Central memory CD8-positive, alpha-beta T cell (primary cell): ENCODE measurements around the gene PNMA6E.
"Not testable (repeated sequence)": the region's sequence is repeated elsewhere in the genome, so short reads cannot be mapped to it uniquely, and the experiment has no call there.

Experiments used
- ATAC-seq: fragments of 150-1000 bp; cut with Tn5 transposase; replicated peaks from 2 replicates; pipeline ENCODE4 v1.10.0; 2022; ENCODE audit warnings: mild to moderate bottlenecking, moderate FRiP score, moderate number of reproducible peaks; ENCODE audit not compliant: poor library complexity, severe bottlenecking; ENCODE audit errors: extremely low read depth
- DNase-seq, 2 donors: peaks; one replicate each; pipeline ENCODE4 v3.0.0; 2021; ENCODE audit warnings: low spot score in 2 of 2
- H3K27ac Mint-ChIP-seq: one replicate; pipeline ENCODE4 v1.8.0; 2022; ENCODE audit warnings: low read depth, mild to moderate bottlenecking, moderate library complexity, mixed read lengths
- H3K27me3 Mint-ChIP-seq: one replicate; pipeline ENCODE4 v1.8.0; 2022; ENCODE audit warnings: mixed read lengths
- H3K36me3 Mint-ChIP-seq: one replicate; pipeline ENCODE4 v1.8.0; 2022; ENCODE audit warnings: mild to moderate bottlenecking, moderate library complexity, mixed read lengths; ENCODE audit not compliant: insufficient read depth
- H3K4me1 Mint-ChIP-seq: one replicate; pipeline ENCODE4 v1.8.0; 2022; ENCODE audit warnings: mixed read lengths
- H3K4me3 Mint-ChIP-seq: one replicate; pipeline ENCODE4 v1.8.0; 2022; ENCODE audit warnings: mild to moderate bottlenecking, moderate library complexity, mixed read lengths
- H3K9me3 Mint-ChIP-seq: one replicate; pipeline ENCODE4 v1.8.0; 2022; ENCODE audit warnings: mixed read lengths

Gene PNMA6E

DNA sequence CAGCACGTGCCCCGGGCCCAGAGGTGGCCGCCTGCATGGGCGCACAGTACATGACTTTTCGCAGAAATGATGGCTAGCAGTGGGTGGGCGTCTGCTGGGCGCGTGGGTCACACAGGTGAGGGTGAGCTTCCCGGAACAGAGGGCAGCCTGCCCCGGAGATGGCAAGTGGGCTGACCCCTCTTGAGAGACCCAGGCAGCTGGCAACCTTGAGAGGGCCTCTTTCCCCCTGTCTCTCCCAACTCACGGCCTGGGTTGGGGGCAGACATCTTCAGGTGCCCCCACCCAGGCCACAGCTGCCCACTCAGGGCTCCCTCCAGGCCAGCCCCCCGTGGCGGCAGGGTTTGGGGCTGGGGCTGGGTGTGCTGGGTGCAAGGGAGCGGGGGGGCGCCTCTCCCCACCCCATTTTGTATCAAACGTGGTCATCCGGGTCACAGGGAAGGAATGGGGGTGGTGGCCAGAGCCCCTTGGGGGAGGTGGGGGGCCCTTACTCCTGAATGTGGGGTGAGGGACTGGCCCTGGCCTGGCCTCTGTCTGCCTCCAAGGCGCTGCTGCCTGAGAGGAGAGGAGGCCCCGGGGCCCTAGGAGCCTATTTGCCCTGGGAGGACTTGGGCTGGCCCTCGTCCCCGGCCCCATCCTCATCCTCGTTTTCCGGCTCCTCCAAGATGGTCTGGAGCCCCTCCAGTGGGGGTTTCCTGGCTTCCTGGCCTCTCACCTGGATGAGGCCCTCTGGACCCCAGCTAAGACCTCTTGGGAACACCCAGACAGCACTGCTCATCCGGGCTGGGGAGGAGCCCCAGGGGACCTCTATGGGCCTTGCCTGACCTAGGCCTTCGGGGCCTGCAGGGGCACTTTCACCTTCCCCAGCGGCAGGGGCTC, 4.6 kb downstream of the PNMA6E start:
- Mint-ChIP-seq H3K27me3 (no peaks in the 10 kb centered on the region), H3K4me3 (no peak overlapping the region), H3K36me3 (peaks cover 7% of the 10 kb centered on the region), H3K9me3 (no peaks in the 10 kb centered on the region), H3K27ac (no peak overlapping the region), H3K4me1 (no peaks in the 10 kb centered on the region)
- no peak for DNase-seq
- ATAC-seq = no peak

- DNase-seq (no peak), ATAC-seq (no peak)
- Mint-ChIP-seq H3K36me3 (peaks cover 6% of the 10 kb centered on the region), H3K9me3 (no peaks in the 10 kb centered on the region), H3K4me1 (no peaks in the 10 kb centered on the region), H3K27ac (no peak overlapping the region), H3K4me3 (no peak overlapping the region), H3K27me3 (no peaks in the 10 kb centered on the region)
Measured at GRCh38 chrX:153395613-153396319, 5.4 kb downstream of the PNMA6E start.

DNA sequence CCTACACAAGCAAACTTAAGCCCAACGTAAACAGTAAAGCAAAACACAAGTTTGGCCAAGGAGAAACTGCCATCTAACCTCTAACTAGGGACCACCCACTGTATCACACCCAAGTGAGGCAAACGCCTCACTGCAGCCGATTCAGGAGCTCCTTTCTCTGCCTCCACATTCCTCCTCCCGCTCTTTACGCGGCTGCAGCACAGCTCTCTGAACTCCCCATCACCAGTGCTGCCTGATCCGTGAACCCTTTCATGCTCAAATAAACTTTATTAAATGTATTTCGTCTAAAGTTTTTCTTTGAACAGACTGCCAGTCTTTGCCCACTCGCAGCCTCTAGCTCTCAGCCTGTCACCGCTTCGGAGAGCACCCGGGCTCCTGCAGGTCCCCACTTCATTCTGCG, 6.5 kb downstream of the PNMA6E start:
- Mint-ChIP-seq H3K4me3 (no peak overlapping the region), H3K4me1 (no peaks in the 10 kb centered on the region), H3K36me3 (peaks cover 4% of the 10 kb centered on the region), H3K9me3 (no peaks in the 10 kb centered on the region), H3K27ac (no peak overlapping the region), H3K27me3 (no peaks in the 10 kb centered on the region)
- DNase-seq (no peak), ATAC-seq (no peak)

DNA sequence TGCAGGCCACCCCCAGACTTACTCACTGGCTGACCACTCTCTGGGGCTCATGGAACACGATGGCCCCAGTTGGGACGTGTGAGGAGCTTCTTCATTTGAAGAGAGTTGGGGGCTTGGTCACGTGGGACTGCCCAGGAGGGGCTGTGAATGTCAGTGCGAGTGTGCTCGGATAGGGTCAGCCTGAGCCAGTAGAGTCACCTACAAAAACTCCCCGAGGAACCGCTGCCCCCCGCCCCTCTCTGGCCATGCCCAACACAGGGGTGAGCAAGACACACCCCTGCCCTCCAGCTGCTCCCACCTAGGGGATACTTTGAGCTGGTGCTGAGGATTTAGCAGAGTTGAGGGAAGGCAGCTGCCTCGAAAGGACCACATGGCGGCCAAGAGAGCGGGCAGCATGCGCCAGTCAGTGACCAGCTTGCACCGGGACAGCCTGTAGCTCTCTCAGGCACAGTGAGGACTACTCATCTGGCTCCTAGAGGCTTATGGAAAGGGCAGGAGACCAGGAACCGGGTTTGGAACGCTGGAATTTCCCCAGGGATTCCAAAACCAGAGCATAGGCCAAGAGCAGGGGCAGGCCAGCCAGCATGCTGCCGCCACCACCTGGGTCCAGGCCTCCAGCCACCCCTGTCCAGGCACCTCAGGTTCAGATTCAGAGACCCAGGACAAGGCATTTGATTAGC, 8.4 kb downstream of the PNMA6E start:
- H3K4me1 Mint-ChIP-seq = no peaks in the 10 kb centered on the region
- no peak overlapping the region for H3K27ac Mint-ChIP-seq
- H3K4me3 Mint-ChIP-seq = no peak overlapping the region
- H3K36me3 Mint-ChIP-seq = peaks cover 4% of the 10 kb centered on the region
- no peak for DNase-seq
- H3K27me3 Mint-ChIP-seq = no peaks in the 10 kb centered on the region
- no peak for ATAC-seq
- no peaks in the 10 kb centered on the region for H3K9me3 Mint-ChIP-seq

DNA sequence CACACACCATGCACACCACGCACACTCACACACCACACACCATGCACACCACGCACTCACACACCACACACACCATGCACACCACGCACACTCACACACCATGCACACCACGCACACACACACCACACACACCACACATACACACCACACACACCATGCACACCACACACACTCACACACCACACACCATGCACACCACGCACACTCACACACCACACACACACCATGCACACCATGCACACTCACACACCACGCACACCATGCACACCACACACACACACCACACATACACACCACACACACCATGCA, 11.7 kb downstream of the PNMA6E start:
- not testable (repeated sequence) for ATAC-seq, DNase-seq, H3K4me3 Mint-ChIP-seq, H3K27me3 Mint-ChIP-seq, H3K4me1 Mint-ChIP-seq, H3K36me3 Mint-ChIP-seq, H3K27ac Mint-ChIP-seq, H3K9me3 Mint-ChIP-seq

DNA sequence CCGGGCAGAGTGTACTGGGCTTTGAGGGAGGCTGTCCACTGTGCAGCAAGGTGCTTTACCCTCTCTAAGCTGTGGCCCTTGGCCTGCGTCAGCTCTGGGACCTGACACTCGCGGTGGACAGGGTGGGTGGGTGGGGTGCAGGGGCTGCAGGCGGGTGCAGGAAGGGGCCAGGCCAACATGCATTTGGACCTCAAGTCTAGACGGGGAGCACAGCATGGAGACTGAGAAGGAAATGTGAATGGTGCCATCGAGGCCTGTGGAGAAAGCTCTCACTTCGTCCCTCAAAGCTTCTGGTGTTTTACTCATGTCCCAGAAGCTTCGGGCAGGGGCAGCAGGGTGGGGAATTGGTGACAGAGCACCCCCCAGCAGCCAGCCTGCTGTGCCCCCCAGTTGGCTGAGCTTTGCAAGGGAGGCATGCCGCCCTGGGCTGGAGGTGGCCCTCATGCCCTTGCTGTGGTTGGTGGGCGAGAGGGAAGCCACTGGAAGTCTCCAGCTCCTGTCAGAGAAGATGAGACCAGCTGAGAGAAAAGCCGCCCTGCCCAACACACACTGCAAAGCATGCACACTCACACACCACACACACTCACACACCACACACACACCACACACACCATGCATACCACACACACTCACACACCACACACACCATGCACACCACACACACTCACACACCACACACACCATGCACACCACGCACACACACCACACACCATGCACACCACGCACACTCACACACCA, 12.3 kb downstream of the PNMA6E start:
- Mint-ChIP-seq H3K27ac (no peak overlapping the region), H3K4me1 (no peaks in the 10 kb centered on the region), H3K27me3 (no peaks in the 10 kb centered on the region), H3K4me3 (no peak overlapping the region), H3K9me3 (no peaks in the 10 kb centered on the region), H3K36me3 (peaks cover 2% of the 10 kb centered on the region)
- DNase-seq = no peak
- no peak for ATAC-seq

- Mint-ChIP-seq H3K4me3 (no peak overlapping the region), H3K9me3 (no peaks in the 10 kb centered on the region), H3K27ac (no peak overlapping the region), H3K36me3 (peaks cover 1% of the 10 kb centered on the region), H3K4me1 (no peaks in the 10 kb centered on the region), H3K27me3 (no peaks in the 10 kb centered on the region)
- ATAC-seq (no peak), DNase-seq (no peak)
Measured at GRCh38 chrX:153387987-153388721, 13.0 kb downstream of the PNMA6E start.

GRCh38 chrX:153387345-153387744, 13.8 kb downstream of the PNMA6E start:
- no peaks in the 10 kb centered on the region for H3K36me3 Mint-ChIP-seq
- DNase-seq (no peak), ATAC-seq (no peak)
- H3K9me3 Mint-ChIP-seq = no peaks in the 10 kb centered on the region
- no peak overlapping the region for H3K27ac Mint-ChIP-seq
- H3K4me1 Mint-ChIP-seq = no peaks in the 10 kb centered on the region
- no peaks in the 10 kb centered on the region for H3K27me3 Mint-ChIP-seq
- H3K4me3 Mint-ChIP-seq = no peak overlapping the region

DNA sequence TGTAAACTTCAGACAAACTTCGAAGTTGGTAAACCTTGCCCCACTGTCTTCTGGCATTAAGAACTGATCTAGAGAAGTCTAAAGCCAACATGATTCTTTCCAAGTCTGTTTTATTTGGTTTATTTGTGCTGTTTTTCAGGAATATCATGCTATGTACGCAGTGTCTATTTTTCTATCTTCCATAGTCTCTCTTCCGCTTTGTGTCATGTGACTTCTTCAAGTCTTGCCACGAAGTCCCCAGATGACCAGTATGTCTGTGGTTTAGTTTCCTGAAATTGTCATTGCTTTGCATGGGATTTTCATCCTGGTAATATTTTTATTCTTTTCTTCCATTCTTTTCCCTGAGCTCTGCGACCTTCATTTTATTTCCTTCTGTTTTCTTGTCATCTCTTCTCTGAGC, 15.1 kb downstream of the PNMA6E start:
- Mint-ChIP-seq H3K4me3 (no peak overlapping the region), H3K4me1 (no peaks in the 10 kb centered on the region), H3K9me3 (no peaks in the 10 kb centered on the region), H3K27ac (no peak overlapping the region), H3K27me3 (no peaks in the 10 kb centered on the region), H3K36me3 (no peaks in the 10 kb centered on the region)
- ATAC-seq = no peak
- DNase-seq = no peak

GRCh38 chrX:153384973-153385372, 16.2 kb downstream of the PNMA6E start:
- not testable (repeated sequence) for ATAC-seq, H3K36me3 Mint-ChIP-seq, H3K4me1 Mint-ChIP-seq, H3K9me3 Mint-ChIP-seq, DNase-seq, H3K27ac Mint-ChIP-seq, H3K27me3 Mint-ChIP-seq, H3K4me3 Mint-ChIP-seq

DNA sequence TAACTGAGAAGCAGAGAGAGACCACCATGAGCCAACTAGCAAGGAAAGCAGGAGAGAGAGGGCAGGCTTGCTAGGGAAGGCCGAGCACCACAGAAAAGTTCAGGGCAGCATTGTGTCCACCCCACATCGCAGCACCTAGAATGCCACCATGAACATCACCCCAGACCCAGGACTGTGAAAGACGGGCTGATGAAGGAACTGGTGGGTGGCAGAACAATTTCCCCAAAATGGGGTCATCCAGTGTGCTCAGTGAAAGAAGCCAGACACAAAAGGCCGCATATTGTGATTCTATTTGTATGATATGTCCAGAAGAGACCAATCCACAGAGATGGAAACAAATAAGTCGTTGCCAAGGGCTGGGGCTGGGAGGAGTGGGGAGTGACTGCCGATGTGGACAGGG, 16.8 kb downstream of the PNMA6E start:
- Mint-ChIP-seq H3K27me3 (no peaks in the 10 kb centered on the region), H3K27ac (no peak overlapping the region)
- DNase-seq = no peak

More for the DNA sequence above, 16.8 kb downstream of the PNMA6E start:
- H3K4me3 Mint-ChIP-seq = no peak overlapping the region
- H3K4me1 Mint-ChIP-seq = no peaks in the 10 kb centered on the region
- no peaks in the 10 kb centered on the region for H3K9me3 Mint-ChIP-seq
- H3K36me3 Mint-ChIP-seq = no peaks in the 10 kb centered on the region
- ATAC-seq = no peak
